Measurements from ENCODE around the gene L2HGDH. TPM values are rescaled to one million over a fixed set of nuclear protein-coding genes. Genes with fewer than 3 reads are reported as not detected.

L2HGDH gene
- total RNA-seq, 1 donor from 2014 or later: 11.0 TPM

DNA sequence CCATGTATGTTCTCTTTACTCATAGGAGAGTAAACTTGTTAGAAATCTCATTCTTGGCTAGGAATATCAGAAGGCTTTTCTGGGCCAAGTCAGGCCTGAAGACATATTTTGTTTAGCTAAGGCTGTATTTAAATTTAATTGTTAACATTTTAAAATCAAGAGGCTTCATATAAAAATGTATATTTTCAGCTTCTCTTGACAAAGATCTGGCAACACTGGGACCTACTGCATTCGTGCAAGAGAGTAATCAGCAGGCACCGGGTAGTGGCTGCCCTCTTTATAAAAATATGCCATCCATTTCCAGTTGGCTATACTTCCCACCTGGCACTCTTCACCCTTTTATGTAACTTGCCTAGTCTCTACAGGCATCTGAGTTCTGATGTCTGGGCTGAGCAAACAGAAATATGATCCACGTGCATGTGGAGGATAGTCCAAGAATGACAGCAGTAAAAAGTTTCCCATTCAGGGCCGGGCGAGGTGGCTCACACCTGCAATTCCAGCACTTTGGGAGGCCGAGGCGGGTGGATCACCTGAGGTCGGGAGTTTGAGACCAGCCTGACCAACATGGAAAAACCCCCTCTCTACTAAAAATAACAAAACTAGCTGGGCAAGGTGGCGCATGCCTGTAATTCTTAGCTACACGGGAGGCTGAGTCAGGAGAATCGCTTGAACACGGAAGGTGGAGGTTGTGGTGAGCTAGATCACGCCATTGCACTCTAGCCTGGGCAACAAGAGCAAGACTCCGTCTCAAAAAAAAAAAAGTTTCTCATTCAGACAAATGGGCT lies 78.7 kb downstream of the L2HGDH start:
- H3K27me3 Mint-ChIP-seq (ENCODE audit: low read depth): no peaks in the 10 kb centered on the region
- peaks cover 3% of the 10 kb centered on the region for H3K36me3 Mint-ChIP-seq
- H3K4me1 Mint-ChIP-seq: peaks cover 24% of the 10 kb centered on the region
- H3K9me3 Mint-ChIP-seq: peaks cover 4% of the 10 kb centered on the region
- peak overlapping the region; percentile 11 for H3K27ac Mint-ChIP-seq
- TF ChIP-seq, protein P1, sequence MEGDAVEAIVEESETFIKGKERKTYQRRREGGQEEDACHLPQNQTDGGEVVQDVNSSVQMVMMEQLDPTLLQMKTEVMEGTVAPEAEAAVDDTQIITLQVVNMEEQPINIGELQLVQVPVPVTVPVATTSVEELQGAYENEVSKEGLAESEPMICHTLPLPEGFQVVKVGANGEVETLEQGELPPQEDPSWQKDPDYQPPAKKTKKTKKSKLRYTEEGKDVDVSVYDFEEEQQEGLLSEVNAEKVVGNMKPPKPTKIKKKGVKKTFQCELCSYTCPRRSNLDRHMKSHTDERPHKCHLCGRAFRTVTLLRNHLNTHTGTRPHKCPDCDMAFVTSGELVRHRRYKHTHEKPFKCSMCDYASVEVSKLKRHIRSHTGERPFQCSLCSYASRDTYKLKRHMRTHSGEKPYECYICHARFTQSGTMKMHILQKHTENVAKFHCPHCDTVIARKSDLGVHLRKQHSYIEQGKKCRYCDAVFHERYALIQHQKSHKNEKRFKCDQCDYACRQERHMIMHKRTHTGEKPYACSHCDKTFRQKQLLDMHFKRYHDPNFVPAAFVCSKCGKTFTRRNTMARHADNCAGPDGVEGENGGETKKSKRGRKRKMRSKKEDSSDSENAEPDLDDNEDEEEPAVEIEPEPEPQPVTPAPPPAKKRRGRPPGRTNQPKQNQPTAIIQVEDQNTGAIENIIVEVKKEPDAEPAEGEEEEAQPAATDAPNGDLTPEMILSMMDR (IDR thresholded peaks at IDR 0.05; ENCODE audit: unreplicated experiment): no peak
- no peak overlapping the region for H3K4me3 Mint-ChIP-seq
- no peak for DNase-seq (ENCODE audit: low spot score in 2 of 2, unreplicated experiment in 2 of 2)

DNA sequence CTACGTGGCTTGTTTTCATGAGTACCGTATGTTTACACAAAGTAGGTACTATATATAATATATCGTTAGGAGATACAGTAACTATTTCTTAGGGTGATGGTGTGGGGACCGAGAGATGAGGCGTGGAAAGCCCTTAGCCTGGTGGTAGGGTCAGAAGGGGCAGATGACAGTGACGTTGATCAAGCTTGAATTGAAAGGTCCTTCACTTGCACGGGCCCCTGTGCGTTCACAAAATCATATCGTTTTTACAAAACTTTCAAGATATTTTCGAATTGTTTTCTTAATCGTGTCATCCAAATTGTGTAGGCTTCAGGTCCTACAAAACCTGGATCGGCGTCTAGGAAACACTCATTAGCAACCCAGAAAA lies 79.8 kb downstream of the L2HGDH start:
- H3K27me3 Mint-ChIP-seq (ENCODE audit: low read depth): no peaks in the 10 kb centered on the region
- TF ChIP-seq, protein P1 (IDR thresholded peaks at IDR 0.05; ENCODE audit: unreplicated experiment): no peak
- H3K4me3 Mint-ChIP-seq: peak overlapping the region; percentile 78
- peaks cover 3% of the 10 kb centered on the region for H3K36me3 Mint-ChIP-seq
- no peak for DNase-seq (ENCODE audit: low spot score in 2 of 2, unreplicated experiment in 2 of 2)
- H3K9me3 Mint-ChIP-seq: peaks cover 4% of the 10 kb centered on the region
- peaks cover 24% of the 10 kb centered on the region for H3K4me1 Mint-ChIP-seq
- peak overlapping the region; percentile 95 for H3K27ac Mint-ChIP-seq

DNA sequence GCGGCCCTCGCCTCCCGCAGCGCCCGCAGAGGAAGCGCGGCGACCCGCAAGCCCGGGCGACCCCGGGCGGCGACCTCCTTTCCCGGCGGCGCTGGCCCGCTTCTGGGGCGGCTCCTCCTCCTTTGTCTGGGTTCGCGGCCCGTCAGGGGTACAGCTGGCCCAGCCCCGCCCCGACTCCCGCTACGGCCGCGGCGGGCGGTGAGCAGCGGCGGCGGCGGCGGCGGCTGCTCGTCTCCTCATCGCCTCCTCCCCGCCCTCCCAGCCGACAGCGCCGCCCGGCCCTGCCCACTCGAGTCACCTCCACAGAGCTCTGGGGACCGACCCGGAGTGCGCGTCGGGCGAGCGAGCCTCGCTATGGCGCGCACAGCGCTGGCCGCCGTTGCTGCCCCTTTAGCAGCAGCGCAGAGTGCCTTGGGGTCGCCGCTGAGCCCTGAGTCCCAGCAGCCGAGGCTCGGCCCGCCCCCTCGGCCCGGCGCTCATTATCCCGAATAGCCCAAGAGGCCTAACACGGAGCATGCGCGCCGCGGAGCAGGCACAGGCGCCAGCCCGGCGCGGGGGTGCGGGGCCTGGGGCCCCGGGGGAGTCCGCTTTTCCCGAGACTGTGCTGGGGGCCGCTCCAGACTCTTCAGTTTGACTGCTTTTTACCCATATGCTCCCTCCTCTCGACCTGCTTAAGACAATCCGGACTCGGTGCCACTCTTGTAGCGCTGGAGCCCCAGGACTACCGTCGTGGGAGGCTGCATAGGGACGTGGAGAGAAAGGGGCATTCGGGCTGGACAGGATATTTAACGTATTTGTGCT lies 80.4 kb downstream of the L2HGDH start, which contains the start of gene SOS2:
TSS of gene SOS2 (minus strand) at position 104 of the 801 bp plus-strand sequence. CDS start 295 bp downstream, outside the sequence.
- Mint-ChIP-seq H3K4me1 (peaks cover 27% of the 10 kb centered on the region), H3K9me3 (peaks cover 4% of the 10 kb centered on the region), H3K27me3 (ENCODE audit: low read depth) (no peaks in the 10 kb centered on the region), H3K36me3 (peaks cover 5% of the 10 kb centered on the region), H3K27ac (peak within 1 kb of the TSS; percentile 95), H3K4me3 (peak within 1 kb of the TSS; percentile 83)
- peak; percentile 83 to 87 for DNase-seq (ENCODE audit: low spot score in 2 of 2, unreplicated experiment in 2 of 2)
- TF ChIP-seq, protein P1 (IDR thresholded peaks at IDR 0.05; ENCODE audit: unreplicated experiment): no peak

DNA sequence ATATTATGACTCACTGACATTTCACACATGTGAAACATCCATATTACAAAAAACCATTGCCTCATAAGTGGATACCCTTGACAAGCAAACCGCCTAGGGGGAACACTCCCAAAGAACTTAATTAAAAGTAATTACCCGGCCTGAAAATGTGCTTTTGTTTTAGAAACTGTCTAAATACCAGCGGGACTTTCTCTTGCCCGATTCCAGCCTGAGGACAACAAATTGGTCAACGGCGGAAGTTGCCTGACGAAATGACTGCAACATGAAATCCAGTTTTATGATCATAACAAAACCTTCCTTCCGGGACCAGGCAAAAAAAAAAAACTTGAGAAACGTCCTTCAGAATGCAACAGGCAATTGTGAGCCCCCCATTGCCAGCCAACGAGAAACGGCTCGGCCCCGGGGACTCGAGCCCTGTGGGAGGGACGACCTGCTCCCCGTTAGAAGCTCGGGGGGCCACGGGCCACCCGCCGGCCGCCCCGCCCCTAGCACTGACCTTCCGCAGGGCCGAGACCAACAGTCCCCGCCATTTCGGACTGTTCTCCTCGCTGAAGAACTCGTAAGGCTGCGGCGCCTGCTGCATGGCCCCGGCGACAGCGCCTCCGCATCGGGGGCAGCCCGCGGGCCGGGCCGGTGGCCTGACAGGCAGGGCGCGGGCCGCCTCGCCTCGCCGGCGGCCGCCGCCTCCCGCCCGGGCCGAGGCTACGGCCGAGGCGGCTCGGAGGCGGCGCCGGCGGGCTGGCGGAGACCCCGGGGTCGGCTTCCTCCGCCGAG lies 81.1 kb downstream of the L2HGDH start:
- H3K9me3 Mint-ChIP-seq: peaks cover 4% of the 10 kb centered on the region
- H3K27me3 Mint-ChIP-seq (ENCODE audit: low read depth): no peaks in the 10 kb centered on the region
- H3K36me3 Mint-ChIP-seq: peaks cover 5% of the 10 kb centered on the region
- H3K4me1 Mint-ChIP-seq: peaks cover 35% of the 10 kb centered on the region
- peak overlapping the region; percentile 83 for H3K4me3 Mint-ChIP-seq
- peak overlapping the region; percentile 94 for H3K27ac Mint-ChIP-seq
- TF ChIP-seq, protein P1 (IDR thresholded peaks at IDR 0.05; ENCODE audit: unreplicated experiment): no peak
- peak; percentile 32 to 51 for DNase-seq (ENCODE audit: low spot score in 2 of 2, unreplicated experiment in 2 of 2)

DNA sequence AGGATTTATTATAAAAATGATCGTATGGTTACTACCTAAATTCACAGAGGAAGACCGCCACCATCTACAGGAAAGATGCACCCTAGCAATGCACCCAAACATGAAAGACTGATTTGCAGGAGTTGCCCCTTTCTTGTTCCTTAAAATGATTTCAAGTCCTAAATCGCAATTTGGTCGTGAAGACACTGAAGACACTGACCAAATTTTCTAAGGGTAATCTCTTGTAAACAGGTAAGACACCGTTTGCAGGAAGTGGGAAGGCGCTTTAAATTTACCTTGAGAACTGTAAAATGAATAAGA lies 81.7 kb downstream of the L2HGDH start:
- Mint-ChIP-seq H3K4me1 (peaks cover 40% of the 10 kb centered on the region), H3K27me3 (ENCODE audit: low read depth) (no peaks in the 10 kb centered on the region), H3K36me3 (peaks cover 5% of the 10 kb centered on the region), H3K27ac (peak overlapping the region; percentile 94), H3K9me3 (peaks cover 4% of the 10 kb centered on the region), H3K4me3 (peak overlapping the region; percentile 83)
- TF ChIP-seq, protein P1 (IDR thresholded peaks at IDR 0.05; ENCODE audit: unreplicated experiment): no peak
- no peak for DNase-seq (ENCODE audit: low spot score in 2 of 2, unreplicated experiment in 2 of 2)

Measured in mesothelial cell of epicardium (in vitro differentiated cells).